ENCODE data around the gene EPB41L1. TPM values are rescaled to one million over a fixed set of nuclear protein-coding genes. Genes with fewer than 3 reads are reported as not detected.

EPB41L1 gene
- total RNA-seq, 1 donor from 2014 or later: 32.7 TPM

DNA sequence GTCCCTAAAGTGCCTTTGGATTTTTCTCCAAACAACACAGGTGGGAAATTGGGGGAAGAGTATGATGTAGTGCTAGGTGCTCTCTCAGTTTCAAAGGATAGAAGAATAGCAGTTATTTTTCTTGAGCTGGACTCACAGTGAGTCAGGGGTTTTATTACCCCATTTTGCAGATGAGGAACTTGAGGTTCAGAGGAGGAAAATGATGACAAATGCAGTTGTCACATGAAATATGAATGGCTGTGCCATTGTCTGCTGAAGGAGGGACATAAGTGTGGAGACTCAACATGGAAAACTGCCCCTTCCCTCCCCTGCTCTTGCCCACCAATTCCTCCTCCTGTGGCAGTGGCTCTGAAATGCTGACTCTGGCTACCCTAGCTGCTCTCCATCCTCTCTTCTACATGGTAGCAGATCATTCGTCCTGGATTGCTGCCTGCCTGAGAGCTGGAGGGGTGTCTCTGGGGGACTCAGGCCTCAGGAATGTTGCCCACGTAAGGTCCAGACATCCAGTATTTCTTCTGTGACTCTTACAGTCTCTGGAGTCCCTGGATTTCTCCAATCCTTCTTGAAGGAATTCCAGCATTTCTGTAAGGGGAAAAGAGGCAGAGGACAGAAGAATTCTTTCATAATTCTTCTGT is 37.6 kb upstream of the EPB41L1 start:
- Mint-ChIP-seq H3K27me3 (ENCODE audit: insufficient read depth, low read depth) (peaks cover 9% of the 10 kb centered on the region), H3K36me3 (no peaks in the 10 kb centered on the region), H3K27ac (no peak overlapping the region), H3K4me1 (peaks cover 15% of the 10 kb centered on the region), H3K4me3 (no peak overlapping the region), H3K9me3 (no peaks in the 10 kb centered on the region)
- no peaks in the 10 kb centered on the region for H3K9me3 ChIP-seq (ENCODE audit: low read depth)
- no peak for DNase-seq (ENCODE audit: low spot score)
- no peak overlapping the region for H3K4me2 ChIP-seq
- no peak overlapping the region for H3K27ac ChIP-seq
- H4K20me1 ChIP-seq (ENCODE audit: low read depth): no peaks in the 10 kb centered on the region
- TF ChIP-seq EZH2 (IDR thresholded peaks at IDR 0.05) (no peak), EZH2phosphoT487 (IDR thresholded peaks at IDR 0.05) (no peak)
- TF ChIP-seq, protein P1, sequence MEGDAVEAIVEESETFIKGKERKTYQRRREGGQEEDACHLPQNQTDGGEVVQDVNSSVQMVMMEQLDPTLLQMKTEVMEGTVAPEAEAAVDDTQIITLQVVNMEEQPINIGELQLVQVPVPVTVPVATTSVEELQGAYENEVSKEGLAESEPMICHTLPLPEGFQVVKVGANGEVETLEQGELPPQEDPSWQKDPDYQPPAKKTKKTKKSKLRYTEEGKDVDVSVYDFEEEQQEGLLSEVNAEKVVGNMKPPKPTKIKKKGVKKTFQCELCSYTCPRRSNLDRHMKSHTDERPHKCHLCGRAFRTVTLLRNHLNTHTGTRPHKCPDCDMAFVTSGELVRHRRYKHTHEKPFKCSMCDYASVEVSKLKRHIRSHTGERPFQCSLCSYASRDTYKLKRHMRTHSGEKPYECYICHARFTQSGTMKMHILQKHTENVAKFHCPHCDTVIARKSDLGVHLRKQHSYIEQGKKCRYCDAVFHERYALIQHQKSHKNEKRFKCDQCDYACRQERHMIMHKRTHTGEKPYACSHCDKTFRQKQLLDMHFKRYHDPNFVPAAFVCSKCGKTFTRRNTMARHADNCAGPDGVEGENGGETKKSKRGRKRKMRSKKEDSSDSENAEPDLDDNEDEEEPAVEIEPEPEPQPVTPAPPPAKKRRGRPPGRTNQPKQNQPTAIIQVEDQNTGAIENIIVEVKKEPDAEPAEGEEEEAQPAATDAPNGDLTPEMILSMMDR (IDR thresholded peaks at IDR 0.05): no peak
- H3K36me3 ChIP-seq: no peaks in the 10 kb centered on the region
- no peaks in the 10 kb centered on the region for H3K79me2 ChIP-seq (ENCODE audit: low read depth)
- H2AFZ ChIP-seq (replicated peaks): no peak overlapping the region
- H3K4me1 ChIP-seq: no peaks in the 10 kb centered on the region
- no peaks in the 10 kb centered on the region for H3F3A ChIP-seq (ENCODE audit: low read depth)
- H3K9ac ChIP-seq: no peak overlapping the region
- no peaks in the 10 kb centered on the region for H3K27me3 ChIP-seq
- no peak overlapping the region for H3K4me3 ChIP-seq

DNA sequence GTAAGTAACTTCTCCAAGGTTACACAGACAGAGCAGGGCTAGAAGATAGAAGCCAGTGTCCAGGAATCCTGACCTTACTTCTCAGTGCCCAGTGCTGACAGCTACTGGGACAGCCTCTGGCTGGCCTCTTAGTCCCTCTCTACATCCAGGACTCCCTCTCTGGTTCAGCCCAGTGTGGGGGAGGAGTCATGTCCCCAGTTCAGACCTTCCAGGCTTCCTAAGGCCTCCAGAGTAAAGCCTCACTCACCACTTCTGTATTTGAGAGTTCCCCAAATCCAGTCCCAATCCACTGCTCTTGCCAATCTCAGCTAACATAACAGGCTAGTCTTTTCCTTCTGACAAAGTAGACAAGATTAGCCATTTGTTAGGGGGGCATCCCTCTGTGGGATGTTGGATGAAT is 36.9 kb upstream of the EPB41L1 start:
- no peak overlapping the region for H3K4me3 Mint-ChIP-seq
- H3K27ac Mint-ChIP-seq: no peak overlapping the region
- no peak overlapping the region for H3K4me3 ChIP-seq
- H3K4me1 Mint-ChIP-seq: peaks cover 10% of the 10 kb centered on the region
- H3K4me2 ChIP-seq: no peak overlapping the region
- peaks cover 9% of the 10 kb centered on the region for H3K27me3 Mint-ChIP-seq (ENCODE audit: insufficient read depth, low read depth)
- no peak overlapping the region for H3K9ac ChIP-seq
- TF ChIP-seq, protein P1 (IDR thresholded peaks at IDR 0.05): no peak
- TF ChIP-seq EZH2 (IDR thresholded peaks at IDR 0.05) (no peak), EZH2phosphoT487 (IDR thresholded peaks at IDR 0.05) (no peak)
- DNase-seq (ENCODE audit: low spot score): no peak
- no peak overlapping the region for H2AFZ ChIP-seq (replicated peaks)
- H3K27ac ChIP-seq: no peak overlapping the region
- no peaks in the 10 kb centered on the region for H3F3A ChIP-seq (ENCODE audit: low read depth)
- H3K4me1 ChIP-seq: no peaks in the 10 kb centered on the region
- H3K36me3 Mint-ChIP-seq: no peaks in the 10 kb centered on the region
- H3K79me2 ChIP-seq (ENCODE audit: low read depth): no peaks in the 10 kb centered on the region
- H3K9me3 ChIP-seq (ENCODE audit: low read depth): no peaks in the 10 kb centered on the region
- H3K27me3 ChIP-seq: no peaks in the 10 kb centered on the region
- no peaks in the 10 kb centered on the region for H4K20me1 ChIP-seq (ENCODE audit: low read depth)
- H3K36me3 ChIP-seq: no peaks in the 10 kb centered on the region
- no peaks in the 10 kb centered on the region for H3K9me3 Mint-ChIP-seq

DNA sequence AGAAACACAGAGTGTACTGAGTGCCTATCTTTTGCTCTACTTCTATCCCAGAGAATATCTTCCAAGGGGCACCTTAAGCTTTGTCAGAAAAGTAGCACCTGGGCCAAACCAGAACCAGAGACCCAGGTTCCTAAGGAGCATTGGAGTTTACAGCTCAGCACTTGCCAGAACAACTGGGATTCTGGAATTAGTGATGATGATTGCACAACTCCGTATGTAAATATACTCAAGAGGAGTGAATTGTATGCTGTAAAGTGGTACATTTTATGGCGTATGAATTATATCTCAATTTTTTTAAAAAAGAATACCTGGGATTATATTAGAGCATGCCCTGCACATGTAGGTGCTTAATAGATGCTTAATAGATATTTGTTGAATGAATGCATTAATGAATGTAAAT is 36.2 kb upstream of the EPB41L1 start:
- no peak overlapping the region for H3K27ac ChIP-seq
- H3K9me3 Mint-ChIP-seq: no peaks in the 10 kb centered on the region

More for the DNA sequence above, 36.2 kb upstream of the EPB41L1 start:
- DNase-seq (ENCODE audit: low spot score): no peak
- no peaks in the 10 kb centered on the region for H3K9me3 ChIP-seq (ENCODE audit: low read depth)
- no peaks in the 10 kb centered on the region for H3K79me2 ChIP-seq (ENCODE audit: low read depth)
- Mint-ChIP-seq H3K27ac (no peak overlapping the region), H3K4me1 (peaks cover 3% of the 10 kb centered on the region), H3K4me3 (no peak overlapping the region), H3K36me3 (no peaks in the 10 kb centered on the region), H3K27me3 (ENCODE audit: insufficient read depth, low read depth) (peaks cover 9% of the 10 kb centered on the region)
- H2AFZ ChIP-seq (replicated peaks): no peak overlapping the region
- H4K20me1 ChIP-seq (ENCODE audit: low read depth): no peaks in the 10 kb centered on the region
- no peaks in the 10 kb centered on the region for H3F3A ChIP-seq (ENCODE audit: low read depth)
- no peak overlapping the region for H3K4me2 ChIP-seq
- no peak for TF ChIP-seq EZH2phosphoT487 (IDR thresholded peaks at IDR 0.05)
- TF ChIP-seq, protein P1 (IDR thresholded peaks at IDR 0.05): no peak
- no peak for TF ChIP-seq EZH2 (IDR thresholded peaks at IDR 0.05)
- no peak overlapping the region for H3K4me3 ChIP-seq
- H3K4me1 ChIP-seq: no peaks in the 10 kb centered on the region
- H3K9ac ChIP-seq: no peak overlapping the region
- H3K27me3 ChIP-seq: no peaks in the 10 kb centered on the region
- H3K36me3 ChIP-seq: no peaks in the 10 kb centered on the region
